ENCODE data around the gene ARMC9.

- no peak for TF ChIP-seq POLR2A (IDR thresholded peaks at IDR 0.05)
- TF ChIP-seq POLR2AphosphoS5 (IDR thresholded peaks at IDR 0.05) = no peak
- no peak for TF ChIP-seq CTCF (IDR thresholded peaks at IDR 0.05)
- TF ChIP-seq EP300 (IDR thresholded peaks at IDR 0.05; ENCODE audit: low read depth) = no peak
Observed at GRCh38 chr2:231321021-231321420, 122.6 kb downstream of the ARMC9 start.
